GM21447 (cell line): ENCODE measurements around the gene UBC.
A peak's percentile ranks its signal among the peaks of the same experiment; 100 is the strongest.

ENCODE experiments used
- ATAC-seq: cut with Tn5 transposase; IDR thresholded peaks from one replicate; pipeline ENCODE4 v1.9.1; 2021; ENCODE audit not compliant: unreplicated experiment

The UBC gene

DNA sequence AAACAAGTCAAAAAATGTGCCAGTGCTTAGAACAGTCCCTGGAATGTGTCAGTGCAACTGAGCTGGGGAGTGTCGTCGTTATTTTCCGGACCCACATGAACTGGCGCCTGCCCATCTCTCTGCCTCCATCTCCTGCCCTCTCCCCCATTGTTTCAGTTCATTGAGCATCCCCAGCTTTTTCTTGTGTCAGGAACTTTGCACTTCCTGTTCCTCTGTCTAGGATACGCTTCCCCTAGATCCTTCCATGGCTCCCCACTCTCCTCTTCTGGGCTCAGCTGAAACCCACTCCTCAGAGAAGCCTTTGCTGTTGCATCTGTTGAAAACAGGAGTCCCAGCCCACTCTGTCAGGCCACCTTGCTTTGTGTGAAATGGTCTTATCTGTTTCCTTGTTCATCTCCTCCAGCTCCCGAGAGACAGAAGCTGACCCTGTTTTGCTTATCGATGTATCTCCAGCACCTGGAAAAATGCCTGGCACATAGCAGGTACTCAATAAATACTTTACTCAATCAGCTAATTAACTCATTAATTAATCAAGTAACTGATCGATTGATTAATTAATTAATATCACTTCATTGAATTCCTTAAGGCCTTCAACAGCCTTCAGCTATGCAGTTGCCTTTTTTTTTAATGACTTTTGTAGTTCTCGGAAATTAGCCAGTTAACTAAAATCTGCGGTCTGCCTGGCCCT is 48.1 kb downstream of the UBC start:
- ATAC-seq: no peak

- no peak for ATAC-seq
These were observed 48.7 kb downstream of the UBC start for GRCh38 chr12:124865728-124866127.

DNA sequence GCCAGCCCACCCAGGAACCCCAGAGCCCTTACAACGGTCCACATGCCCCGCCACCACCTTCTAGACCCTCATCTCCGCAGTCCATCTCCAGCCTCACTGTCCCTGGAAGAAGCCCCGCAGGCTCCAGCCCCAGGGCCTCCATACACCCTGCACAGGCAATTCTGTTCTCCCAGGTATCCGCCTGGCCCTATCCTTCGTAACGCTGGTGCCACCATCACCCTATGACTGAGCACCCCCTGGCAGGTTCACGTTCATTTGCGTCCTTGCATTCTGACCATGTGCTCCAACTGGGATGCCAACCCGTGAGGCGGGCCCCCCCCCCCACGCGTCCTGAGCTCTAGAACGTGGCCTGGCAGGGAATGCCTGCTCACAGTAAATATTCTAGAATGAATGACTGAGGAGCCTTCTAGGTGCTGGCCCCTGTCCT is 50.1 kb downstream of the UBC start:
- no peak for ATAC-seq

GRCh38 chr12:124863416-124864325 is 50.8 kb downstream of the UBC start, which contains the start of gene SCARB1:
Gene SCARB1 (minus strand): TSS chr12:124863864. CDS start chr12:124863720, 144 bp downstream.
- ATAC-seq: peak; percentile 66

DNA sequence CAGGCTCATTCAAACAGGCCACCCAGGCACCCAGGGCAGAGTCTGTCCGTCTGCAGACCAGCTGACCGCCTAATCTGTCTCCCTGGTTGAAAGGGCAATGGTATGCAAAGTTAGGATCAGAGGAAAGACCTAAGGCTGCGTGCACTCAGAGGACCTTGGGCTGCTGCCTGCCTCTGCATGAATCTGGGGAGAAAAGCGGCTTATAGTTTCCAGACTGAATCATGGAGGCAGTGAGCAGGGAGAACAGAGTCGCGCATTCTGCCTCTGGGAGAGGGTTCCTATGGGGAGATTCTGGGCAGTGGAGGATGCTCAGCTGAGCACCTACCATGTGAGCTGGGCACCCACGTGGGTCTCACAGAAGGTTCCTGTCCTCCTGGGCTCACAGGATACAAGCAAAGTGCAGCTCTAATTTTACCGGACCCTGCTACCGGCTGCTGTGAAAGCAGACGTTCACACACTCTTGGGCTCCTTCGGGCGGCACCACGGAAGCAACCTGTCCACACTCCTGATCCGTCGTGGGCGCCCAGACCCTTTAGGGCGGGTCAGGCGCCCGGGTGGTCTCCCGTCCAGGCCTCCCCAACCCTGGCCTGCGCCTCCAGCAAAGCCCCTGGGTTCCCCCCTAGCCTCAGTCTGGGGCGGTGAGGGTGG is 51.6 kb downstream of the UBC start:
- peak; percentile 36 for ATAC-seq

DNA sequence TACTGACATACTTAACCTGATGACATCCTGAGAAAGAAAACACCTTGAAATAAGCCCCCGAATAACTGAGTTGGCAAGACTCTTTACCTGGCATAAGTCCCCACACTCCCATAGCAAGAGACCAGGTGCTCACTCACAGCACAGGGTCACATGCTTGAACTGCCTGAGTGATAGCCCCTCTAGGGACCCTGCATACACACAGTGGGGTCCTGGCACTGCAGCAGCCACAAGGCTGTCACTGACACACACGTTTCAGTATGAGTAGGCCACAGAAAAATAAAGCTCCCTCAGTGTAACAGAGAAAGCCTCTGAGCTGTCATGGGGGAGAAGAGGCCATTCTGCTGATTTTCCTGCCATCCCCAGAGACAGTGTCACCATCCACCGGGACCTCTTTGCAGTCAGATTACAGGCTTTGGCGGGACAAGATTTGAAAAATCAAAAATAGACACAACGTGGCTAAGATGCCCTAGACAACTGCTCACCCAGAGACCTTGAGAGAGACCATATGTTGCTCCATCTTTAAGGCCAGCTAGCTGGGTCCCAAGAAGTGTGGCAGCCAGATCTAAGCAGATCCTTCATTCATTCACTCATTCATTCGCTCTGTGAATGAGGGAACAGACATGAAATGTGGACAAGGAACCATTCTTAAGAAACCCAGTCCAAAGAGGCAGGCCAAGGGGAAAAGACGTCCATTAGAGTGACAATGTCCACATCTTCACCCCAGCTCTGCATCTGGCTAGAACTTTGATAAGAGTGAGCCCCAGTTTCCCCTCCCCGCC is 52.4 kb downstream of the UBC start:
- no peak for ATAC-seq
